GM12874 (cell line): ENCODE results near the gene RGS14.

Experiments
- CTCF ChIP-seq: IDR thresholded peaks from 2 replicates; pipeline ENCODE4 v1.5.1; 2011; ENCODE audit warnings: low read depth, mild to moderate bottlenecking, control low read depth, low read length, moderate library complexity; ENCODE audit not compliant: insufficient read depth

The RGS14 gene

GRCh38 chr5:177393206-177393765 is 35.6 kb downstream of the RGS14 start:
- TF ChIP-seq CTCF, result no peak

GRCh38 chr5:177393990-177394389 is 36.3 kb downstream of the RGS14 start:
- no peak for TF ChIP-seq CTCF

GRCh38 chr5:177396078-177396477 is 38.4 kb downstream of the RGS14 start:
- no peak for TF ChIP-seq CTCF

DNA sequence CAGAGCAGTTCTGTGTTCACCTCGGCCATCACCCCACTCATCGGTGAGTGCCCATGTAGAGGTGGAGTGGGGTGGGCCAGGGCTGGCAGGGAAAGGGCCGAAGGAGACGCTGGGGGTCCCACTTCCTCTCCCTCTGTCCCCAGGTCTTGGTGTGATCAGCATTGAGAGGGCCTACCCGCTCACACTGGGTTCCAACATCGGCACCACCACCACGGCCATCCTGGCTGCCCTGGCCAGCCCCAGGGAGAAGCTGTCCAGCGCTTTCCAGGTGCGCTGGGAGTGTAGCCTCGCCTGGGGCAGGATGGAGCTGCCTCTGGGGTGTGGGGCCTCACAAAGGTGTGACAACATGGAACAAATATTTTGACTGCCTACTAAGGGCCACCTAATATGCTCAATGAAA is 39.1 kb downstream of the RGS14 start:
- TF ChIP-seq CTCF, result no peak

DNA sequence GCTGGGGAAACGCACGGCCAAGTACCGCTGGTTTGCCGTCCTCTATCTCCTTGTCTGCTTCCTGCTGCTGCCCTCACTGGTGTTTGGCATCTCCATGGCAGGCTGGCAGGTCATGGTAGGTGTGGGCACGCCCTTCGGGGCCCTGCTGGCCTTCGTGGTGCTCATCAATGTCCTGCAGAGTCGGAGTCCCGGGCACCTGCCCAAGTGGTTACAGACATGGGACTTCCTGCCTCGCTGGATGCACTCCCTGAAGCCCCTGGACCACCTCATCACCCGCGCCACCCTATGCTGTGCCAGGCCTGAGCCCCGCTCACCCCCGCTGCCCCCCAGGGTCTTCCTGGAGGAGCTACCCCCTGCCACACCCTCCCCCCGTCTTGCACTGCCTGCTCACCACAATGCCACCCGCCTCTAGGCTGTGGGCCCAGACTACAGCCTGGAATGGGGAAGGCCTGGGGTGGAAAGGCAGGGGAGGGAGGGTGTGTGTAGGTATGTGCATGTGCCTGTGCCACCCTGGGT is 40.2 kb downstream of the RGS14 start:
- TF ChIP-seq CTCF, result no peak

DNA sequence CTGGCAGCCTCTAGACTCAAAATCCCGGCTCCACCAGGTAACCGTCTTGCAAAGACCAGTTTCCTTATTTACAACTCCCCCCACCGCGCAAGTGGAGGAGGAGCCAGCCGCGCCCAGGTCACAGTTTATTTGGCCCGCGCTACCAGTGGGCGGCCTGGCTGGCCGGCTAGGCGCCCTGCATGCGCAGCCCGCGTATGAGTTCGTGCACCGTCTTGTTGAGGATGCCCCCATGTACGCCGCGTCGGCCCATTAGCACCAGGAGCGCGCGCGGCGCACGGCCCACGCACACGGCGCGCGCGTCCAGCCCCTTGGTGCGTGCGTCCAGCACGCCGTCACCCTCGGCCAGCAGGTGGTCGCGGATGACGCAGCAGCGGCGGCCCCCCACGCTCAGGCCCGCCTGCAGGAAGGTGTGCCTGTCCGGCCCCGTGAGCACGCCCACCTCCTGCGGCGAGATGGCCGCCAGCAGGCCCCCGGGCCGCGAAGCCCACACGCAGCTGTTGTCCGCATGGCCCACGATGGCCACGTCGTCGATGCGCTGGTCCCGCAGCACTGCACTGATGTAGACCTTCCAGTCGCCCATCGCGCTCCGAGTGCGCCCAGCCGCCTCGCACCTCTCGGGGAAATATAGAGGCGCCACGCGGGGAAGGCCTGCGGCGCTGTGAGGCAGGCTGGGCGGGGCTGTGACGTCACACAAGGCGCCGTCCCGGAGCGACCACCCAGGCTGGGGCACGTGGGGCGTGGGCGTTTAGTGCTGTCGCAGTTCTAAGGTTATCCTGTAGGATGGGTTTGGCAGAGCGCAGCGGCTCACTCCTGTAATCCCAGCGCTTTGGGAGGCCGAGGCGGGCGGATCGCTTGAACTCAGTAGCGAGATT is 42.5 kb downstream of the RGS14 start, which contains the start of gene PFN3:
TSS of gene PFN3 (minus strand) at position 665 of the 872 bp plus-strand sequence. CDS start at position 580, 85 bp downstream.
- TF ChIP-seq CTCF, result no peak

DNA sequence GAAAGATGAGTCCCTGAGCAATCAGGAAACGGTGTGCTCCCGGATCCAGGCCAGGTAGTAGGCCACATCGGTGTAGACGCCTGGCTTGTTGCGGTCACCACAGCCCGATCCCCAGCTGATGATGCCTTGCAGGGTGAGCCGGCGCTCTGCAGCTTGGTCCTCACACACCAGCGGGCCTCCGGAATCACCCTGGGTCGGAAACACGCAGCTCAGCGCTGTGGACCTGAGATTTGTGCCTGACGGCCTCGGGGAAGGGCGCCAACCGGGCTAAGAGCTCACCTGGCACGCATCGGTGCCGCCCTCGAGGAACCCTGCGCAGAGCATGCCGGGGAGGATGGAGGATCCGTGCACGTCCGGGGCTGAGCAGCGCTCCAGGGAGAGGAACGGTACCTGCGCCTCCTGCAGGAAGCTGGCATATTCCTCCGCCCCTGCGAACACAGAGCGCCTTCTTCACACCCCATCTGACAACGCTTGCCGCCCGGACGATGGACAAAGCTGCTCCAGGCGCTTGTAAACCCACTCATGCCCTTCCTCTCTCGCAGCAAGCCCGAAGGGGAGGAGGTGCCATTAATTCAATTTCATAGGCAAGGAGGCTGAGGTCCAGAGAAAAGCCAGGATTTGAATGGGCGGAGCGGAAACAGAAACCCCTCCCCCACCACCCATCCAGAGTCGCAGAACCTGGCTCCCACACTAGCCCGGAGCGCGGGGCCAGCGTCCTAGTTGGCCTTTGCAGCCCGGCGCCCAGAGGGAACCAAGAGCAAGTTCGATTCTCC is 44.7 kb downstream of the RGS14 start:
- TF ChIP-seq CTCF, result peak; percentile 55
